Ectodermal cell (in vitro differentiated cells): ENCODE data around the gene VAV3.
"Not testable (repeated sequence)": the region's sequence is repeated elsewhere in the genome, so short reads cannot be mapped to it uniquely, and the experiment has no call there.

Source experiments
- H3K27ac ChIP-seq: 2 replicates; pipeline ENCODE4 v1.7.0; 2013; ENCODE audit warnings: mild to moderate bottlenecking, low read depth, low read length; ENCODE audit not compliant: insufficient read depth, poor library complexity, severe bottlenecking
- H3K27me3 ChIP-seq: 2 replicates; pipeline ENCODE4 v1.7.0; 2013; ENCODE audit warnings: mild to moderate bottlenecking, low read length; ENCODE audit not compliant: insufficient read depth, control insufficient read depth, poor library complexity, severe bottlenecking
- H3K36me3 ChIP-seq: one replicate; pipeline ENCODE4 v1.7.0; 2013; ENCODE audit warnings: low read length; ENCODE audit not compliant: control insufficient read depth, insufficient read depth
- H3K4me1 ChIP-seq: one replicate; pipeline ENCODE4 v1.7.0; 2013; ENCODE audit warnings: low read length; ENCODE audit not compliant: control insufficient read depth, insufficient read depth
- H3K4me3 ChIP-seq: 2 replicates; pipeline ENCODE4 v1.7.0; 2013; ENCODE audit warnings: low read depth, low read length, control low read depth; ENCODE audit not compliant: insufficient read depth
- H3K9me3 ChIP-seq: 2 replicates; pipeline ENCODE4 v1.7.0; 2013; ENCODE audit warnings: mild to moderate bottlenecking, low read length, moderate library complexity; ENCODE audit not compliant: control insufficient read depth
- whole genome bisulfite sequencing, 2 experiments: methylation state at CpG; one replicate each; pipeline ENCODE4 v1.1.7; 2013; ENCODE audit warnings: missing lambda C conversion rate in 2 of 2; 5-methylcytosine and 5-hydroxymethylcytosine counted together

Gene VAV3

DNA sequence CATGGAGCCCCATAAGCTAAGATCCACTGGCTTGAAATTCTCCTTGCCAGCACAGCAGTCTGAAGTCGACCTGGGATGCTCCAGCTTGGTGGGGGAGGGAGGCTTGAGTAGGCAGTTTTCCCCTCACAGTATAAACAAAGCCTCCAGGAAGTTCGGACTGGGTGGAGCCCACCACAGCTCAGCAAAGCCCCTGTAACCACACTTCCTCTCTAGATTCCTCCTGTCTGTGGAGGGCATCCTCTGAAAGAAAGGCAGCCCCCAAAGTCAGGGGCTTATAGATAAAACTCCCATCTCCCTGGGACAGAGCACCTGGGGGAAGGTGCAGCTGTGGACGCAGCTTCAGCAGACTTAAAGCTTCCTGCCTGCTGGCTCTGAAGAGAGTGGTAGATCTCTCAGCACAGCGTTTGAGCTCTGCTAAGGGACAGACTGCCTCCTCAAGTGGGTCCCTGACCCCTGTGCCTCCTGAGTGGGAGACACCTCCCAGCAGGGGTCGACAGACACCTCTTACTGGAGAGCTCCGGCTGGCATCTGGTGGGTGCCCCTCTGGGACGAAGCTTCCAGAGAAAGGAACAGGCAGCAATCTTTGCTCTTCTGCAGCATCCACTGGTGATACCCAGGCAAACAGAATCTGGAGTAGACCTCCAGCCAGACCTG lies 120.3 kb downstream of the VAV3 start:
- not testable (repeated sequence) for H3K4me1 ChIP-seq, H3K36me3 ChIP-seq, H3K27ac ChIP-seq, H3K4me3 ChIP-seq, H3K9me3 ChIP-seq, H3K27me3 ChIP-seq
- WGBS, 2 experiments: 76 to 79% methylated on average over 6 to 7 of the region's 7 CpGs

GRCh38 chr1:107843989-107844388 lies 121.0 kb downstream of the VAV3 start:
- WGBS, 2 experiments: 92 to 96% methylated on average over 6 of the region's 6 CpGs
- Histone ChIP-seq H3K9me3 (no peaks in the 10 kb centered on the region), H3K27ac (no peak overlapping the region), H3K36me3 (no peaks in the 10 kb centered on the region), H3K4me3 (no peak overlapping the region), H3K27me3 (no peaks in the 10 kb centered on the region), H3K4me1 (no peaks in the 10 kb centered on the region)

- Histone ChIP-seq H3K27me3 (no peaks in the 10 kb centered on the region), H3K27ac (no peak overlapping the region), H3K9me3 (no peaks in the 10 kb centered on the region), H3K4me1 (no peaks in the 10 kb centered on the region), H3K4me3 (no peak overlapping the region), H3K36me3 (no peaks in the 10 kb centered on the region)
- 95 to 97% methylated on average over 2 of the region's 2 CpGs for WGBS, 2 experiments
Measured at GRCh38 chr1:107842241-107842640, 122.7 kb downstream of the VAV3 start.

DNA sequence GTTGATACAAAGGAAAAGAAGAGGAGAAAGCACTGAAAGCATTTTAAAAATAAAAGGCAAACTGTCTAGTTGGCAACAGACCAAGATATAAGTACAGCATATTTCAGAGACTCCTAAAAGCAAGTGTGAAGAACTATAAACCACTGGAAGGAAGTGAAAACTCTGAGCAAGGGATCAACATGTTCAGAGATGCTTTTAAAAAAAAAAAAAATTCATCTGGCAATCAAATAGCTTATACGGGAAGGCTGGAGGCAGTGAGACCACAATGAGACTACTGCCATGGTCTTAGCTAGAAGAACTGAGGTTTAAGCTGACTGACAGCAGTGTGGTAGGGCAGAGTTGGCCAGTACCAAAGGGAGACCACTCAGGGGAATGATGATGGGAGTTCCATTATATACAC lies 124.3 kb downstream of the VAV3 start:
- H3K27ac ChIP-seq: no peak overlapping the region
- no peak overlapping the region for H3K4me3 ChIP-seq
- 86 to 95% methylated on average over 1 of the region's 1 CpG for WGBS, 2 experiments
- no peaks in the 10 kb centered on the region for H3K36me3 ChIP-seq
- no peaks in the 10 kb centered on the region for H3K4me1 ChIP-seq
- H3K27me3 ChIP-seq: no peaks in the 10 kb centered on the region
- no peaks in the 10 kb centered on the region for H3K9me3 ChIP-seq

- Histone ChIP-seq H3K27me3 (no peaks in the 10 kb centered on the region), H3K4me3 (no peak overlapping the region), H3K36me3 (no peaks in the 10 kb centered on the region), H3K4me1 (no peaks in the 10 kb centered on the region), H3K9me3 (no peaks in the 10 kb centered on the region), H3K27ac (no peak overlapping the region)
- 92 to 94% methylated on average over 4 of the region's 4 CpGs for WGBS, 2 experiments
Measured at GRCh38 chr1:107838056-107838455, 126.9 kb downstream of the VAV3 start.

DNA sequence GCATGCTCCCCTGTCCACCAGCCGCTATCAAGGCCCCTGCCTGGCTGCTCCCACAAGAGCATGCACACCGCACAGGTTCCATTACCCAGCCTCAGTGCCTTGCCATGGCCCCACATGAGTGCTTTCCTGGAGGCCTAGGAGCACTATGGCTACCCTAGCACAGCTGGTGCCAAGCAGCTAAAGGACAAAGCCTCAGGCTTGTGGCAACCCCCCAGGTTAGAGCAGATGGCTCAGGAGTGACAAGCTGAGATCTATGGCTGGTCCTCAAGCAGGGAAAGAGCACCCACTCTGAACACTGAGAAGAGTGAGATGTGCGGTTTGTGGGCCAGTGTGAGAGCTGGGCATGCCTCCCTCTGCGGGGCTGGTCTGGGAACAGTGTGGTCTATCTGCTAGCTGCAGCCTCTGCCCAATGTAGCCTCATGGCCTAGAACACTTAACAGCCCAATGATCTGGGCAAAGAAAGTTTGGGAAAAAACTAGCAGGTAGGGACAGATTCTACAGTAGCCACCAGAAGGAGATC lies 129.8 kb downstream of the VAV3 start:
- Histone ChIP-seq H3K4me1 (no peaks in the 10 kb centered on the region), H3K27me3 (no peaks in the 10 kb centered on the region), H3K27ac (no peak overlapping the region), H3K9me3 (no peaks in the 10 kb centered on the region), H3K4me3 (no peak overlapping the region), H3K36me3 (no peaks in the 10 kb centered on the region)
- WGBS, 2 experiments: 95 to 97% methylated on average over 4 of the region's 4 CpGs

DNA sequence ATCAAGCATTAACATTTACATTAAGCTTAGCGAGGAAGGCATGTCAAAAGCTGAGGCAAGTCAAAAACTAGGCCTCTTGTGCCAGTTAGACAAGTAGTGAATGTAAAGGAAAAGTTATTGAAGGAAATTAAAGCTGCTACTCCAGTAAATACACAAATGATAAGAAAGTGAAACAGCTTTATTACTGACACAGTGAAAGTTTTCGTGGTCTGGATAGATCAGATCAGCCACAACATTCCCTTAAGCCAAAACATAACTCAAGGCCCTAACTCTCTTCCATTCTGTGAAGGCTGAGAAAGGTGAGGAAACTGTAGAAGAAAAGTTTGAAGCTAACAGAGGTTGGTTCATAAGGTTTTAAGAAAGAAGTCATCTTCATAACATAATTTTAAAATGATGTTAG lies 131.9 kb downstream of the VAV3 start:
- no peak overlapping the region for H3K27ac ChIP-seq
- 100% methylated on average over 2 of the region's 2 CpGs for WGBS, 2 experiments
- no peaks in the 10 kb centered on the region for H3K4me1 ChIP-seq
- H3K4me3 ChIP-seq: no peak overlapping the region
- no peaks in the 10 kb centered on the region for H3K9me3 ChIP-seq
- no peaks in the 10 kb centered on the region for H3K27me3 ChIP-seq
- no peaks in the 10 kb centered on the region for H3K36me3 ChIP-seq

DNA sequence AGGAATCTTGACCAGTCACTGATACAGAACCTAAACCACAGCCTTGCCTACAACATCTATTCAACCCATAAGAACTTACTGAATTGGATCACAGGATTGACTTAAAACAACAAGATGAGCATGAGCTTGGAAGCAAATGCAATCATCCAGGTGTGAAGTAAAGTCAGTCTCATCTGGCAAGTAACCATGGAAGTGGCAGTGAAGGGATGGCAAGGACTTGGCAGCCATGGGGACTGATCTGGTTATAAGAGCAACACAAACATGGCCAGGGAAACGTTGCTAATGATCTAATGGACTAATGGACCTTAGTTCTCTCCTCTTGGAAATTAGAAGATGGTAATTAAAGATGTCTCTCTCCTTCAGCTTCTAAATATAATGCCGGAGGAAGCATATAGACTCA lies 133.1 kb downstream of the VAV3 start:
- Histone ChIP-seq H3K27ac (no peak overlapping the region), H3K4me3 (no peak overlapping the region), H3K4me1 (no peaks in the 10 kb centered on the region), H3K9me3 (no peaks in the 10 kb centered on the region), H3K27me3 (no peaks in the 10 kb centered on the region), H3K36me3 (no peaks in the 10 kb centered on the region)
- WGBS, 2 experiments: 88 to 100% methylated on average over 2 of the region's 2 CpGs

DNA sequence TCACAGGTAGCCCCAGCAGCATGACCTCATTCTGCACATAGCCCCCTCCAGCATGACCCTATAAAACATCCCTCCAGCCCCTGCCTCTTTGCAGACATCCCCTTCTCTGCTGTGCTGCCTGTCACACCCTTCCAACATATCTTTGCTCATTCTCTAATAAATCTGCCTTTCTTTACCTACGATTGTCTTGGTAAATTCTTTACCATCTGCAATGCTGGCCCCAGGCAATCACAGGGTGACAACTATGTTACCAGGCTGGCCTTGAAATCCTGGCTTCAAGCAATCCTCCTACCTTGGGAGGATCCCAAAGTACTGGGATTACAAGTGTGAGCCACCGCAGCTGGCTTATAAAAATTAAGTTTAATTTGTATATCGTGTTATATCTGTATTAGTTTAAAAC lies 134.5 kb downstream of the VAV3 start:
- H3K9me3 ChIP-seq: no peaks in the 10 kb centered on the region
- 67 to 91% methylated on average over 1 to 2 of the region's 3 CpGs for WGBS, 2 experiments

GRCh38 chr1:107830075-107830474 lies 134.9 kb downstream of the VAV3 start:
- WGBS, 2 experiments: 93 to 98% methylated on average over 1 of the region's 1 CpG
- Histone ChIP-seq H3K4me1 (no peaks in the 10 kb centered on the region), H3K27ac (no peak overlapping the region)

More for the DNA sequence above, 134.5 kb downstream of the VAV3 start:
- H3K4me1 ChIP-seq: no peaks in the 10 kb centered on the region
- H3K27ac ChIP-seq: no peak overlapping the region
- H3K4me3 ChIP-seq: no peak overlapping the region
- H3K36me3 ChIP-seq: no peaks in the 10 kb centered on the region
- no peaks in the 10 kb centered on the region for H3K27me3 ChIP-seq

More at GRCh38 chr1:107830075-107830474, 134.9 kb downstream of the VAV3 start:
- Histone ChIP-seq H3K36me3 (no peaks in the 10 kb centered on the region), H3K9me3 (no peaks in the 10 kb centered on the region), H3K4me3 (no peak overlapping the region), H3K27me3 (no peaks in the 10 kb centered on the region)
